GM19324 (cell line): ENCODE measurements around the gene CCDC88C.
"Not testable (repeated sequence)": the region's sequence is repeated elsewhere in the genome, so short reads cannot be mapped to it uniquely, and the experiment has no call there.

Experiments
- ATAC-seq: cut with Tn5 transposase; IDR thresholded peaks from one replicate; pipeline ENCODE4 v1.9.1; 2021; ENCODE audit warnings: mild to moderate bottlenecking, moderate library complexity; ENCODE audit not compliant: unreplicated experiment, low FRiP score

The CCDC88C gene

GRCh38 chr14:91233936-91234790 is 183.5 kb downstream of the CCDC88C start:
- no peak for ATAC-seq

DNA sequence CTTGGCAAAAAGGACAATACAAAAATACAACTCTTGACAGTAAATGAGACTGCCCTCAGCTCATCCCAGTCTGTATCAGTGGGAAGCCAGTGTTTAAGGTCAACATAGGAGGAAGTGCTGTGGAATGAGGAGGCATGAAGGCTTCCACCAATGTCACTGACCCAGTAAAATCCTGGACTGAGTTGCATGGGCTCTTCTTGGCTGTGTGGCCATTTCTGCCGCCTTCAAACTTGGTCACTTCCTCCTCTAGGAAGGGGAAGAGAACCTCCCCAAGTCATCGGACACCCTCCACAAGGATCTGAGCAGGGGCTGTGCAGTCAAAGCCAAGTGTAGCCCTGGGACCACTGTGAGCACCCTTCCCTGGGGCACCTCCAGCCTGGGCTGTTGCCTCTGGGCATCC is 185.0 kb downstream of the CCDC88C start:
- ATAC-seq = no peak

DNA sequence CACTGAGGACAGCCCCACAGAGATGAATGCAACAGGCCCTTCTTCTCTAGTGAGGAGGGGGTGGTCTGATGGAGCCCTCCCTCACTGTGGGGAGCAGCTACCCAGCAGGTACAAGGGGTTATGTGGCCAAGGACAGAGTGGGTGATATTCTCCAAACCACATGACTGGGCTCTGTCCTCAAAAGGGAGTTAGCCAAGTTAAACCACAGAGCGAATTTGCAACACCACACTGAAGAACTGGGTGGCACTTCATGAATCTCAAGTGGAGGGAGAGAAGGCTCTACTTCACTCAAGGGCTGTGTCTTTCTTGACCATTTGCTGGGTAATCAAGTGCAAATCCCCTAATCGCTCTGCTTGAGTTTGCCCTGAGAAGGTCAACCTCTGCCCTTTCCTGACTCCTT is 185.6 kb downstream of the CCDC88C start:
- ATAC-seq = no peak

DNA sequence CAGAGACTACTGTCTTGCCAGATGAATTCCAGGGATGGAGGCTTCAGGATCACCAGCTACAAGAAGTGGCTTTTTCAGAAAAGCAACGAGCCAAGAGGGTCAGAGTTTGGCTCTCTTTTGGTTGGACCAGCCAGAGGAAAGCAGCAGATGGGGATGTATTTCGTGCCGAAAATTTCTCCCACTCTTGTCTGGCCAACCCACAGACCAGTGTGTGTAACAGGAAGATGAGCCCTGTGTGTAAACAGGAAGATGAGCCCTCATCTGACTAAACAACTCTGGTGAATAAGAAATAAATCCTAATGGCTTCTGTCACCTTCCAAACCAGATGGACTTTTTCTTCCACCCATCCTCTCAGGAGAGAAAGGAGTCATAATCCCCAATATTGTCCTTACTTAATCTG is 186.2 kb downstream of the CCDC88C start:
- ATAC-seq = no peak

GRCh38 chr14:91230397-91231035 is 187.1 kb downstream of the CCDC88C start:
- ATAC-seq = no peak

DNA sequence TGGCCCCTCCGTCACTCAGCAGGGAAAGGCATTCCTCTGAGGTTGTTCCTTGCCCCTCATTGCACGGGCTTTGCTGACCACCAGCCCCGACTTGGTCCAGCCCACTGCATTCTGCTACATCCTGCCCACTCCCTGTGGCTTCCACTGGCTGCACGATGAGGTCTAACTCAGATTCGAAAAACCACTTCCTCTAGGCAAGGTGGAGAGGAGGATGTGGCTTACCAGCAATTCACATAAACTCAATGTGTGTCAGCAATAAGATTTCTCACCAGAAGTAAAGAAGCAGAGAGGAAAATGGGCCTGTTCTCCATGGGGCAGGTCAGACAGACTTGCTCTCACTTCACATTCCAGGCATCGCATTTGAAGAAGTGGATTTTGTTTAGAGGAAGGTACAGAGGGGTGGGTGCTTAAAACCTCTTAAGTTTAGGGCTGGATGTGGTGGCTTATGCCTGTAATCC is 187.8 kb downstream of the CCDC88C start:
- peak; percentile 67 for ATAC-seq

DNA sequence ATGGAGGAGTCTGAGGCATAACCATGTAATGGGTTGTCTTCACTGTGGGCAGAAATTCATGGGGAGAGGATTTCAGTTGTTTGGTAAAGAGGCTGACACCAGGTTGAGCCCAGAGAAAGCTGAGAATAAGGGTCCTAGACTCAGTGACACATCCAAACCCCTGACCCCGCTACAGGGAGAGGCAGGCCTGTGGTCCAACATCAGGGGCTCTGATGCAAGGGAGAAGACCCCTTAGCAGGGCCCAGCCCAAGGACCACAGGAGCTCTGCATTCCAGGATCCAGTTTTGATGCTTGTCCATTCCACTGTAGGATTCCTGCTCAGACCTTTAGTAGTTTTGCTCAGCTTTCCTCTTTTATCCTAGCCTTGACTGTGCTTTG is 188.6 kb downstream of the CCDC88C start:
- no peak for ATAC-seq

GRCh38 chr14:91228112-91229004 is 189.3 kb downstream of the CCDC88C start:
- peak; percentile 79 for ATAC-seq

- no peak for ATAC-seq
Measured at GRCh38 chr14:91227183-91227628, 190.4 kb downstream of the CCDC88C start.

DNA sequence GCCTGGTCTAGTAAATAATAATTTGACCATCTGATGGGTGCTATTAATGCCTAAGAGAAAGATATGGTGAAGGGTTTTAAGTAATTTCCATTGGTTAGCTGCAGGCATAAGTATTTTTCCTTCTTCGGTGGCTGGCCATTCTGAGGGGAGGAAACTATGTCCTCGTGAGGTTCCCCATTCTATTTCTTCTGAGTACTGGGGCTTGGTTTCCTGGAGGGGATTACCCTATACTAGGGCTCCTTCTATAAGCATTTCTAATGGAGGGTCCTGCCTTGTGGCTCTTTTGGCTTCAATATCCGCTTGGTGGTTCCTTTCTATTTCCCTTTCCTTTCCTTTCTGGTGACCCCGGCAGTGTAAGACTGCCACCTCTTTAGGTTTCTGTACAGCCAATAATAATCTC is 191.3 kb downstream of the CCDC88C start:
- ATAC-seq = not testable (repeated sequence)

- ATAC-seq = no peak
Measured at GRCh38 chr14:91225025-91225424, 192.6 kb downstream of the CCDC88C start.

DNA sequence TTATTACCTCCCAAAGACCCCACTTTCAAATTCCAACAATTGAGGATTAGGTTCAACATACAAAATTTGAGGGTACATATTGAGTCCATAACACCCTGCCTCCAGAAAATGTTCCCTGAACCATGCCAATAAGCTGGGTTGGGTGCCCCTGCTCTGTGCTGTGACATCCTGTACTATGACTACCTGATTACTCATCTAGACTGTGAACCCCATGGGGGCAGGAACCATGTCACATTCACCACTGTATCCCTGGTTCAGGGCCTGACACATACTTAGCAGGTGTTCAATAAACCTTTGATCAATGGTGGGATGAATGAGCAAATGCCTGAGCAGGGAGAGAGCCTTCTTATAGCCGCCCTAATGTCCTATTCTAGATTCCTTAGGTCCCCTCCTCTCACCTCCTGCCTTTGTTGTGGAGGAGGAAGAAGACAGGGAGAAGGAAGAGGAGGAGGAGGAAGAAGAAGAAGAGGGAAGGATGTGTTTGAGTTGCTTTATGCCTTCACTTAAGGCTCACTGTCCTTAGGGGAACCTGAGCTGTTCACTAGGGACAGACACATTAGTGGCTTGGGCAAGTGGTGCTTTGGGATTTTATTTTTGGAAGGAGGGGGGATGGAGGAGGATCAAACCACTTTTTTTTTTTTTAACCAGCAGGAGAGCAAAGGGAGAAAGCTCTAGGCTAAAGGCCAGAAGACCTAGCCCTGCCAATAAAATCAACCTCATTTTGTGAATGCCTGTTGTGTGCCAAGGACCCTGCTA is 194.4 kb downstream of the CCDC88C start:
- no peak for ATAC-seq
